Lung microvascular endothelial cell (primary cell): Measurements from ENCODE around the gene MYT1. TPM values are rescaled to one million over a fixed set of nuclear protein-coding genes. Genes with fewer than 3 reads are reported as not detected.

Source experiments
- DNase-seq, 2 donors: peaks; one replicate each; pipeline versions ENCODE4 v3.0.0 to v3.0.0-alpha.2; 2010; ENCODE audit warnings: low read depth in 2 of 2
- total RNA-seq: library from RNA; depleted of rRNA; stranded (reverse); fragments of >200 nt; gene quantifications from 2 replicates; pipeline ENCODE4 v1.2.1, GENCODE V29; 2014

Gene MYT1
- total RNA-seq, 1 donor from 2014 or later, result under 0.01 TPM

DNA sequence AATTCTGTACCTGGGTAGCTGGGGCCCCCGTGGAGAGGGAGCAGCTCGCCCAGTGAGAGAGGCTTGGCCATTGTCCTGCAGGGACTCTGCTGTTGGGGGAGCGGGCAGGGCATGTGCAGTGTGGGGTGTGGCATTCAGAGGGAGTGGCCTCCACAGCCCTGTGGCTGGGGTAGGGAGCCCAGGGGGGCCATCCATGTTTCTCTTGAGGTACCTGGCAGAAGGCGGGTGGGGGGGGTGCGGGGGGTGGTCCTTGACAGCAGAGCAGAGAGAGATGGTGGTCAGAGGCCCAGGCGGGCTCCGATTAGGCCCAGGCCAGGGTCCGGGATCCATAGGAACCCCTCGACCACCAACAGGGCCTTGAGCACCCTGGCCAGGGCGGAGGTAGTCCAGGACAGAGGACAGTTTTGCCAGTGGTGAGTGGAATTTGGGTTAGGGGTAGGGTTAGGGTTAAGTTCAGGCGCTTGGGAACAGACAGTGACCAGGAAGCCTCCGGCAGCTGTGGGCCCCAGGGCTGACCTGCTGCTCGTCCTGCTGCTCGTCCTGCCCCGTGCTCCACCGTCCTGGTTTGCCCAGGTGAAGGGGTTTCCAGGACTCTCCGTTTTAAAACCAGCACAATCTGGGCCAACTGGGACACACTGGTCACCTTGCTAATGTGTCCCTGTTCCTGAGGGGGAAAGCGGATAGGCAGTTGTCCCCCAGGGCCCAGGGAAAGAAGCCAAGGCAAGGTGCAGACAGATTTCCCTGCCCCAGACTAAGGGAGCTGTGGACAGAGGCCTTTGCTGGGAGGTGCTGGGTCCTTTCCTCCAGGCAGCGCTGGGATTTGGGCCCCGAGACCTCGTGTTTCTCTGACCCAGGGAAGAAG lies 24.8 kb upstream of the MYT1 start:
- DNase-seq, result no peak

DNA sequence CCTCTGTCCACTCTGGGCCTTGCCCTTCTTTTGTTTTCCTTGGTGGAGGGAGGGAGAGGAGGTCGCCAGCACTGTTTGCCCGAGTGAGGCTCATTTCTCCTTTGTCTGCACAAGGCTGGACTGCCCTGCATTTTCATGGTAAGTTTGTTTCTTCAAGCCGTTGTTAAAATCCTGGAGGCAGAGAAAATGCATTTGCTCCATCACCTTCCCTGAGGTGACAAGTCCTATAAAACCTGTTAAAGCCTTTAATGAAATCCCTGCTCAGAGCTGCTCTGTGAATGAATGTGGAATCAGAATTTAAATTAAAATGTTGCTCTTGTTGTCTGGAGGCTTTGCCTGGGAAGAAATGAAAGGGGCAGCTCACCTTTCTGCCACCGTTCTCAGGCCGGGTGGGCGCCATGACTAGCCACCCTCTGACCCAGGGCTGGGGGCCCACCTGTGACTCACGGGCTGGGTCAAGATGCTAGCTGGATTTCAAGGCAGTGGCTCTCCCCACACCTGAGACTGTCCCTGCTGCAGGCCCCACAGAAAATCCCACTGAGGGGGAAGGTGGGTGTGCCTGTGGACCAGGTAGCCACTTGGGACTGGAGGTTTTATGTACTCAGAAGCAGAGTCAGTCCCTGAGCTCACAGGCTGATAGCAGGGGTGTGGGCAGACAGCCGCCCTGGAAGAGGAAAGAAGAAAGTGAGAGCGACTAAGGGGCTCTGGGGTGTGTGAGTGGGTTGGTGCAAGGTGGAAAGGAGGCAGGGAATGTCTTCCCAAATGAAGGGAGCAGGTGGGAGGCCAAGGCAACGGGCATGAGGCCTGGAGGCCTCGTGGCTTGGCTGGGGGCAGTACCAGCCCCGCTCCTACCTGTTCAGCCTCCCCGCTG lies 24.0 kb upstream of the MYT1 start:
- no peak for DNase-seq

DNA sequence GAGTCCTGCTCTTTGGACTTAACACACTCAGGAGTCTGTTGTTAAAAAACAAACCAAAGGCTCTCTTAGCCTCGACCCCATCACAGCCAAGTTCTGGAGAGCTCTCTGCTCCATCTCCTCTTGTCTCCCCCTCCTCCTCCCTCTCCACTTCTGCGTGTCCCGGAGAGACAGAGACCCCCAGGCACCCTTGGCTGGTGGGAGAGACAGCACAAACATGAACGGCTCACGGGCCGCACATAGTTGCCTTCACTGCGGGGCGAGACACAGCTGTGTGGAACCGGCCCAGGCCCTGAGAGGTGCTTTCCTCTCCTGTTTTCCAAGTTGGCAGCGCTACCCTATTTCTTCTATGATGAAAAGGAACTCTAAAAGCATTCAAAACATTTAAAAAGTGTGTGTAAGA lies 23.3 kb upstream of the MYT1 start:
- no peak for DNase-seq

DNA sequence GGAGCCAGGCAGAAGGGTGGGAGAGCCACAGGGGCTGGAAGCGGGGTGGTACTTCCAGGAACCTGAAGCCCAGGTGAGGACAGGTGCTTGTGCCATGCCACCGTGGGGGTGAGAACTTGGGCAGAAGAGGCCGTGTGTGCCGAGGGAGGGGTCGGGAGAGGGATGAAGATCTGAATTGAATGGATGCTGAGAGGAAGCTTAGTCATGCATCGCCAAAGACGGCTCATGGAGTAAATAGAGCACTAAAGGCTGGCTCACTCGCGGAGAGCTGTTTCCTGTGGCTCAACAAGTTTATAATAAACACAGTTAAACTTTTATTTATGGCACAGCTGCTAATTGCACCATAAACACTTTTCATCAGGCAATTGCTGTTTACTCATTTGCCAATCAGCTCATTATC lies 21.7 kb upstream of the MYT1 start:
- DNase-seq, result peak in 1 of 2 donors; percentile 73

DNA sequence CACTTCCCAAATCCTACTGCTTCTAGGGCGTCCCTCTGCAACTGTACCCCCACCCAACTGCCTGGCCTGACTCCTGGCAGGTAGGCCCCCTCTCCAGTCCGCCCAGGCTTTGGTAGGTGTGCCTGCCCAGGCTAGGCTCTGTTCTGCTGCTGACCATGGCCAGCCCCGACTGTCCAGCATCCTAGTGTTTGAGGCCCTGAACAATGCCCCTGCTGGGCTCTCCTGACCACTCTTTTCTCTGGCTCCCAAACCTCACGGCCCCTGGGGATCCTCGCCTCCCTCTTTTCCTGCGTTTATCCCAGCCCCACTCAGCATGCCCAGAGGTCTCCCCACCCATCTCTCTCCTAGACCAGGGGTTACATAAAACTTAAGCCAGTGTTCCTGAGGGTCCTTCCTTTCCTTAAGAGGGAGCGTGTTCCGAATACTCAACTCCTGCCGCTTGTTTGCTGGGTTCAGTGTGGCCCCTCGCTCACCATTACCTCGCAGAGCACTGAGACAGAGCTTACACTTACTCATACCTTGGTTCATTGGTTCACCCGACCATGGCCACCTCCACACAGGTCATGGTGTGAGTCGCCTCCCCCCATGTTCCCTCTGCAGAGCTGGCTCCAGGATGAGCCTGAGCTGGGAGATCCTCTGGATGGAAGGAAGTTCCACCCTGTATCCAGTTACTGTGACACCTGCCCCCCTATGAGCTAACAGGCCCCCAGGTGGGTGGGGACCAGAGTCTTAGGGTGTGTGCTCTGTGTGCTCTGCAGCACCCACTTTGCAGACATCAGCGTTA lies 21.0 kb upstream of the MYT1 start:
- no peak for DNase-seq

DNA sequence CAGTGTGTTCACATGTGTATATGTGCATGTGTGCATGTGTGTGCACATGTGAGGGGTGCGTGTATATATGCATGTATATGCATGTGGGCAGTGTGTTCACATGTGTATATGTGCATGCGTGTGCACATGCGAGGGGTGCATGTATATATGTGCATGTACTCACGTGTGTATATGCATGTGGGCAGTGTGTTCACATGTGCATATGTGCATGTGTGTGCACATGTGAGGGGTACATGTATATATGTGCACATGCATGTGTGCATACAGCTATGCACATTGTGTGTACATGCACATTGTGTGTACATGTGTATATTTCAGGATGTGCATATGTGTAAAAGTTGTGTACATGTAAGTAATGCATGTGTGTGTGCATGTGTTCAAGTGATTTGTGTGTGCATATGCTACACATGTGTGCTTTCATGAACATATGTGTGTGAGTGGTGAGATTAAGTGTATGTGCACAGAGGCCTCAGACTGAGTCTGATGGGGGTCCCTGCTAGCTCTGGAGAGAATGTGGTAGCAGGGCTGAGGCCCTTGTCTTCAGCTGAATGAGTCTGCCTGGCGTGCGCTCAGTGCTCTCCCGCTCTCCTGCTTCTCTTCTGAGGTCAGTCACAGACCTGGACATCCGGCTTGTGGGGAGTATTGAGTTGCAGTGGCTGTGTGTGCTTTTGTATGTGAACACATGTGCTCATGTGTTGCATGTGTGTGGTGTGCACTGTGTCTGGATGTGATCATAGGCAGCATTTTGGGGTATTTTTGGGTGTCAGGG lies 19.9 kb upstream of the MYT1 start:
- no peak for DNase-seq

DNA sequence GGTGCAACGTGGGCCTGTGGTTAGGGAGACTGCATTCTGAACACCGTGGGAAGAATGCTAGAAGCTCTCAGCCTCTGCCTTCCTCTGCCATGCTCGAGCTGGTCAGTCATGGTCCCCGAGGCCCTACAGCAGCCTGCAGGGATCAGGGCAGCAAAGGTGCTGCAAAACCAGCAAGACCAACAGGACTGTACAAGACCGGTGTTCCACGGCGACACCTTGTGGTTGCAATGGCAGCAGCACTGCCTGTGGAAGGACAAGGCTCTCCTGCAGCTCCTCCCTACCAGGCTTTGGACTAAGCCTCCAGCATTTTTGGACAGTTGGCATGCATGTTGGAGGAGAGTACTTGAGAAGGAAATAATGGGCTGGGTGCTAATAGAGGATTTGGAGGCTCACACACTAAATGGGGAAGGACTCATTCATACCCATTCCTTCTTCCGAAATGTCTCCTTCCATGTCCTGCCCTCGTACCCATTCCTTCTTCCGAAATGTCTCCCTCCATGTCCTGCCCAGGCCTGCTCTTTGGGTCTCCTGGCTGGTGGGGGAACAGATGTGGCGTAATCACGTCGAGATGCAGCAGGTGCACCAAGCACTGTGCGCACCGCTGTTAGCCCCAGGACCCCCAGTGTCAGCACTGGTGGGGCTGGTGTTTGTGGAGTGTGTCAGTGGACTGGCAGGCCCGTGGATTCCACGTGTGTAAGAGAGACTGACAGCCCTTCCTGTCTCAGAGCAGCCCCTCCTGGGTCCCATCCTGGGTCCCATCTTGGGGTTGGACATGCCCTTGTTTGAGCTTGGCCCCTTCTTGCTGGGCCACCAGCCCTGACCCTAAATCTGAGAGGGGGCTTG lies 18.6 kb upstream of the MYT1 start:
- DNase-seq, result no peak

DNA sequence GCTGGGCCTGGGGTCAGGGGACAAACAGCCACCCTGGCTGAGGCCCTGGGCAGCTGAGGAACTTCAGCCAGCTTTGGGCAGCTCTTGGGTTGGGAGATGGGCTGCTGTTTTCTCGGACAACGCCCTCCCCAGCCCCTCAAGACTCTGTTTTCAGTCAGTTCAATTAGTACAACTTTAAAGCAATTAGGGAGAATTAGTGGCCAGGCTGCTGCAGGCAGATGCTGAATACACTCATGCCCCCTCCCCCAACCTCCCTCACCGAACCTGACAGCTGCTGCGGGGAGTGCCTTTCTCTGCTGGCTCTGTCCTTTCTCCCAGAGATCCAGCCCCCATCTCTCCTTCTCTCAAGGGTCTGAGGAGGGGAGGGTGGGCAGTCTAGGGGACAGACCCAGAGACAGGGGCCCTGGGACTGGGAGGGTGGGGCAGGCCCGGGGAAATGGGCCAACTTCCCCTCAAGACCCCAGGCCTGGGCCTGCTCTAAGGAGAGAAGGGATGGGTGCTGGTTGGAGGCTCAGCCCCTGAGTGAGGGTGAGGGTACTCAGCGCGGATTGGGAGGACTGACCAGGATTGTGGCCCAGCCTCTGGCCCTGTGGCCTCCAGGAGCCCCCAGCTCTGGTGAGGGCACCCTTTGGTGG lies 17.8 kb upstream of the MYT1 start:
- no peak for DNase-seq

DNA sequence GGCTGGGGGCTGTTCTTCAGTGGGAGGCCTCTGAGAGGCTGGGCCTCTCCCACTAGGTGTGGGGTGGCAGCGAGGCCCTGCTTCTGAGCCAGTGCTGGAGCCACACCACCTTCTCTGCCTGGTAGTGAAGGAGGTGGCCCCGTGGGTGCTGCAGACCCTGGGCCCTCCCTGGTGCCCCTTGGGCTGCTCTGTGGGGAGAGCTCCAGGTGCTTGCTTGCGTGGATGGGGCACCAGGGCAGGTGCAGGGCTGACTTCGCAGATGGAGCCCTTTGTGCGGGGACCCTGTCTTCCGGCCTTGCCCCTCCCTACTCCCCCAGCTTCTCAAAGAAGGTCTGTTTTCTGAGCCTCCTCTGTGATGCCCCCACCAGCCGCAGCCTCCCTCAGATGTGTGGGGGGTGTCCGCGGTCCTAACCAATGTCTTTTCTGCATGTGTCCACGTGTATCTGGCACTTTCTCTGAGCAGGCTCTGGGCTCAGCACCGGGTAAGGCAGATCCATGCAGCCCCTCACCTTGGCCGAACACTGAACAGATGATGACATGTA lies 17.2 kb upstream of the MYT1 start:
- no peak for DNase-seq

DNA sequence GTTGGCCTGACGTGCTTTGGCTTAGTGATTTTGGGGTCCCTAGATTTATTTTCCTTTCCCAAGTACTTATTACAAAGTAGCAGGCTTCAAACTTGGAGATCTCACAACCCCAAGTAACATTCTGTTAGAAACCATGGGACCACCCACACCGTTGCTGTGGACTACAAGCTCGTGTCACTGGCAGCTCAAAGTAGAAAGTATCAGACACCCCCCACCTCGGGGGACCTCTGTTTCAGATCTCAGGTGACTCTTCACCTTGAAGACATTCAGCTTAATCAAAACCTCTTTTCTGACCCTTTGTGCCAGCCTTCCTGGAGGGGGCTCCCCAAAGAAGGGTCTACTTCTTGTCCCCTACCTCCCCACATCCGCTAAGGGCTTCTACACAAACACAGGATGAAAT lies 15.7 kb upstream of the MYT1 start:
- DNase-seq, result no peak

DNA sequence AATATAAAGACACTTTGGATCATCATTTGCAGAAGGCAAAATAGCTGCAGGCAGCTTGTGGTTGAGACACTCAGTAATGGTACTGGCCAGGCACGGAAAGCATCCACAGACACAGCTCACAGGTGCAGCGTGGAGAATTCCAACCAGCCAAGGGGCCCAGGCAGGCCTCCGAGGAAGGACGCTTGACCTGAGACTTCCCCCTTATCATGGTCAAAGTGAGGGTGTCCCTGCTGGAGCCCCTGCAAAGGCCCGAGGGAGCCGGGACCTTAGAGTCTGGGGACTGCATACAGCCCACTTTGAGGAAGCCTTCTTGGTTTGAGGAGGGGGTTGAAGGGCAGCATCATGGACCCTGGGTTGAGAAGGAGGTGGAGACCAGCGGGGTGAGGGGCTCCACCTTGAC lies 15.1 kb upstream of the MYT1 start:
- no peak for DNase-seq

DNA sequence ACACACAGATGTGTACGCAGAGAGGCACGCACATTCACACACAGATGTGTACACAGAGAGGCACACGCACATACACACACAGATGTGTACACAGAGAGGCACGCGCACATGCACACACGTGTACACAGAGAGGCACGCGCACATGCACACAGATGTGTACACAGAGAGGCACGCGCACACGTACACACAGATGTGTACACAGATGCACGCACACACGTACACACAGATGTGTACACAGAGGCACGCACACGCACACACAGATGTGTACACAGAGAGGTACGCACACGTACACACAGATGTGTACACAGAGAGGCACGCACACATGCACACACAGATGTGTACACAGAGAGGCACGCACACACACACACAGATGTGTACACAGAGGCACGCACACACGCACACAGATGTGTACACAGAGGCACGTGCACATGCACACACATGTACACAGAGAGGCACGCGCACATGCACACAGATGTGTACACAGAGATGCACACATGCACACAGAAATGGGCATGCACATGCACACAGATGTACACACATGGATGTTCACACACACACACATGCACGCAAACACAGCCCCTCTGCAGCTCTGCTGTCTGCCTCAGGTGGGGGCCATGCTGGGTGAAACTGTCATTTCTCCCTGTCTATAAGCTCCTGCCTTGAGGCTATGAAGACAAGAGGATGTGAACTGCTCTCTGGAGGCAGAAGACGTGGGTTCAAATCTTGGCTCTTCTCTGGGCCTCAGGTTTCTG lies 14.3 kb upstream of the MYT1 start:
- DNase-seq, result no peak

DNA sequence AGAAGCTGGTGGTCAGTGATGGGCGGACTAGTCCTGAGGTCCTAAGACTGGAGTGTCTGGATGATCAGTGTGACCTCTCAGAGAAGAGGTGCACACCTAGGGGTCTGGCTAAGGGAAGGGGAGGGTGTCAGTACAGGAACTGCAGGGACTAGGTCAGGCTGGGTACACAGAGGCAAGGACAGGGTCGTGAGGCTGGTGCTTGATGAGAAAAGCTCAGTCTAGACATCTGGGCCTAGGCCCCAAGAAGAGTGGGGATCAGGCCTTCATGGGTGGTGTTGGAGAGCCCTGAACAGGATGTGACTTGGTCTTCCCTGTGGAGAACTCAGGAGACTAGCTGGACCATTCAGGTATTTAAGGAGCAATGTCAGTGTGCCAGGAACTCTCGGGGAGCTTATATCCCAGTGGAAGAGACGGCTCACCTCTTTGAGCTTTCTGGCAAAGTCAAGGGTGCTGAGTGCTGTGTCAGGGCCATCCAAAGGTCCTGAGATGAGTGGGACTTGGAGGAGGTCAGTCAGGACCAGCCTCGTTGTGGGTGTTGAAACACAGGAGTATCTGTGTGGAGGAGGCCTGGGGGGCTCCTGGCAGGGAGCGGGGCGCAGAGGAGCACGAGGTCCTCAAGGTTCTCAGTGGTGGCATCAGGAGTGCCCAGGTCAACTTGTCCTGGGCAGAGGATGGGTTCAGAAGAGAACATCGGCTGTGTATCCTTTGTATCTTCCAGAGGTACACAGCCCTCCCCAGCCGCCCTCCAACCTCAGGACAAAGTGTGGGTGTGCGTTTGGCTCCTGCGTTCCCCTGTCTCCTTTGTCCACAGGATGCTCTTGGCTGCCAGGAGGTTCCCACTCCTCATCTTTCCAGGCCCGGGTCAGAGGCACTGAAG lies 13.3 kb upstream of the MYT1 start:
- DNase-seq, result no peak

DNA sequence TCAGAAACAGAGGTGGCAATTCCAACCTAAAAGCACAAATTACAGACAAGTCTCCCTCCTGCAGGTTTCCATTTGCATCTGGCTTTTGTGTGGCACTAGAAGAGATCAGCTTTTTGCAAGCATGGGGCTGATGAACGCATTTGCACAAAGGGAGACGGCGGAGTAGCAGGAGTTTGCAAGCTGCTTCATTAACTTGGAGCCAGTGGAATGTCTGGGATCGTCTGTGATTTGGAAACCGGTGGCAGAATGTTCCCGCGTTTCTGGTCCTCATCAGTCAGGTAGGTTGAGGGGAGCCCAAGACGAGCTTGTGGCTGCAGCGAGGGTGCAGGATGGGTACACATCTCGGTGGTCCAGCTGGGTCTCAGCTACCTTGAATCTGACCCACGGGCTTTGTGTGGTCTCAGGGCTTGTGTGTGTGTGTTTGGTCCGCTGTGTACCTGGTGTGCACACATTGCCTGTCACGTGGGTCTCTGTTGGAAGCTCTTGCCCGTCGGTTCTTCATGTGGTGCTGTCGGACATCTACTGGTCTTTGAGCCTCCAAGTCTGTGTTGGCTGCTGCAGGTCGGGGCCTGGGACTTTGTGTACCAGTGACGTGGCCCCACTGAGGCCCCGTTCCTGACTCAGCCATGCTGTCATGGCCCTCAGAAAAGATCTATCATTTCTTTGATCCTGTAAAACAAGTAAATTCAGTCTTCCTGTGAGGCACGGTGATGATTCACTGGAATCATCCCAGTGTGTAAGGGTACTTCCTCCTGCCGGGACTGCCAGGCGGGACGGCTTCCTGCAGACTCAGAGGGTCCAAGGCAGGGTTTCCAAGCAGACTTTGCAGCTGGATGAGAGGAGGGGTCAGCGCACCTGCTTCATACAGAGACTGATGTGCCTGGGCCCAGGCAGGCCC lies 12.4 kb upstream of the MYT1 start:
- peak; percentile 35 to 88 for DNase-seq

DNA sequence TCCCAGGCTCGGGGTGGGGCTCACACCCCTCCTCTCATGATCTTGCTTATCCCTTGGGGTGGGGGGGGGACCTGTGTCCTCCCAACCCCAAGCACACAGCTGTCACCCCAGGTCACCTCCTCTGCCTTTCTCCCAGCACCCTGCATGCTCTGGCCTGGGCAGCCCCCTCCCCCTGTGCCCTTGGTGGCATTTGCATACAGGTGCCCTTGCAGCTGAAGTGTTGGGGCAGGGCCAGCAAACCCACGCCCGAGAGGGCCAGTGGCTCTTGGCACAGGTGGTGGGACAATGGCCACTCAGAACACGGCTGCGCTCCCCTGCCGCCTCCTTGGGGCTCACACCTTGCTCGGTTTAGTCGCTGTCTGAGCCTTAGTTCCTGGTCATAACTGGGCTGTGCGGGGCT lies 11.3 kb upstream of the MYT1 start:
- no peak for DNase-seq

DNA sequence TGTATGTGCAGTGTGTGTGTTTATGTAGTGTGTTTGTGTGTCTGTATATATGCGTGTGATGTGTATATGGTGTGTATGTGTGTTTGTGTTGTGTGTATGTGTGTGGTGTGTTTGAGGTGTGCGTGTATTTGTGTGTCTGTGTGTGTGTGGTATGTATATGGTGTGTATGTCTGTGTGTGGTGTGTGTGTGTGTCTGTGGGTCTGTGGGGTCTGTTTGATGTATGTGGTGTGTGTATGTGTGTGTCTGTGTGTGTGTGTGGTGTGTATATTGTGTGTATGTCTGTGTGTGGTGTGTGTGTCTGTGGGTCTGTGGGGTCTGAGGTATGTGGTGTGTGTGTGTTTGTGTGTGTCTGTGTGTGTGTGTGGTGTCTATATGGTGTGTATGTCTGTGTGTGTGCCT lies 10.8 kb upstream of the MYT1 start:
- DNase-seq, result no peak
